Gastroesophageal sphincter (tissue), 3 donors: ENCODE data around the gene ZNF30.

Source experiments
- CTCF ChIP-seq, 4 experiments: fragments of 200-600 bp in 2 of 4; fragments of 450-650 bp in 2 of 4; sonication (generic) in 1 of 4; IDR thresholded peaks; one replicate each; pipeline ENCODE4 v1.5.1; 2017 to 2019; ENCODE audit warnings: antibody characterized with exemption in 4 of 4, mild to moderate bottlenecking in 2 of 4, moderate library complexity in 2 of 4
- EP300 ChIP-seq: sonication (generic); formaldehyde crosslinking; IDR thresholded peaks from one replicate; pipeline ENCODE4 v1.6.1; 2017; ENCODE audit warnings: antibody characterized with exemption, mild to moderate bottlenecking
- POLR2AphosphoS5 ChIP-seq: sonication (generic); formaldehyde crosslinking; IDR thresholded peaks from one replicate; pipeline ENCODE4 v1.6.1; 2017; ENCODE audit warnings: antibody characterized with exemption

GRCh38 chr19:34926361-34926684, 380 bp upstream of the ZNF30 start:
- no peak for TF ChIP-seq CTCF (IDR thresholded peaks at IDR 0.05)
- TF ChIP-seq EP300, result no peak
- TF ChIP-seq POLR2AphosphoS5, result no peak
